Thoracic aorta (tissue), 2 donors: Measurements from ENCODE around the gene OR52J3. TPM values are rescaled to one million over a fixed set of nuclear protein-coding genes. Genes with fewer than 3 reads are reported as not detected.

Experiments used
- ATAC-seq: fragments of 150-250 bp; one replicate; pipeline ENCODE4 v1.8.0; 2017; ENCODE audit warnings: low read depth; ENCODE audit not compliant: insufficient number of reproducible peaks, low FRiP score
- DNase-seq: peaks from one replicate; pipeline ENCODE4 v3.0.0-alpha.2; 2020; ENCODE audit warnings: low spot score
- H3K27ac ChIP-seq, 2 donors: fragments of 200-600 bp; sonication (generic); 1 replicate in 1 of 2; 2 replicates in 1 of 2; pipeline ENCODE4 v1.5.1; 2016; ENCODE audit warnings: mild to moderate bottlenecking in 2 of 2, moderate library complexity in 2 of 2
- H3K27me3 ChIP-seq: fragments of 200-600 bp; sonication (generic); replicated peaks from 2 replicates; pipeline ENCODE4 v1.6.0; 2016; ENCODE audit warnings: mild to moderate bottlenecking; ENCODE audit not compliant: insufficient read depth
- H3K36me3 ChIP-seq: fragments of 200-600 bp; sonication (generic); one replicate; pipeline ENCODE4 v1.5.1; 2016
- H3K4me1 ChIP-seq, 2 donors: fragments of 200-600 bp; sonication (generic); 1 replicate in 1 of 2; 2 replicates in 1 of 2; pipeline versions ENCODE4 v1.5.1 to v1.6.0; 2016; ENCODE audit warnings: low read depth in 2 of 2, mild to moderate bottlenecking in 1 of 2; ENCODE audit not compliant: control insufficient read depth in 1 of 2
- H3K4me3 ChIP-seq: fragments of 200-600 bp; sonication (generic); 2 replicates; pipeline ENCODE4 v1.5.1; 2016; ENCODE audit warnings: mild to moderate bottlenecking
- H3K9me3 ChIP-seq: fragments of 200-600 bp; sonication (generic); 2 replicates; pipeline ENCODE4 v1.5.1; 2016
- total RNA-seq, 2 donors: library from RNA; depleted of rRNA; stranded (reverse); fragments of >200 nt; gene quantifications; one replicate each; pipeline versions ENCODE4 v1.1.0 to v1.2.3, GENCODE V29; 2016
- TF ChIP-seq, protein P1 (sequence below): fragments of 200-600 bp; sonication (generic); IDR thresholded peaks from one replicate; pipeline ENCODE4 v1.5.1; 2019; ENCODE audit warnings: antibody characterized with exemption

OR52J3 gene
- not detected for total RNA-seq

DNA sequence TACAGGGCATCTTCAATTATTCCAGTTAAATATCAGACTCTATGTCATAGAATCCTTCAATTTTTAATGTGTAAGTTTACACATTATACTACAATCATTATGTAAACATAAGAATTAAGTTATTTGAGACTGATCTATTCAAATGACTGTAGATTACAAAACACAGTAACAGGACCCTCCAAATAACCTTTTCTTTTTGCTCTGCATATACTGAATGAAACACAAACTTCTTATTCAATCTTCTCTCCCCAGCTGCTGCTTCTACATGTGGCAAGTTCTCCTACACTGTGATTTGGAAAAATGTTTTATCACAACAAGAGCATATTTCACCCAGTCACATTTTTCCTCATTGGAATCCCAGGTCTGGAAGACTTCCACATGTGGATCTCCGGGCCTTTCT lies at the start of gene OR52J3:
Gene OR52J3 (plus strand): TSS at position 301 of the 400 bp plus-strand sequence. CDS start 0 bp downstream, at position 301.
- no peak within 1 kb of the TSS for H3K27ac ChIP-seq
- no peaks in the 10 kb centered on the region for H3K27me3 ChIP-seq
- H3K9me3 ChIP-seq: no peaks in the 10 kb centered on the region
- no peaks in the 10 kb centered on the region for H3K36me3 ChIP-seq
- H3K4me3 ChIP-seq: no peak within 1 kb of the TSS
- no peak for ATAC-seq
- H3K4me1 ChIP-seq: no peaks in the 10 kb centered on the region
- DNase-seq: no peak
- TF ChIP-seq, protein P1, sequence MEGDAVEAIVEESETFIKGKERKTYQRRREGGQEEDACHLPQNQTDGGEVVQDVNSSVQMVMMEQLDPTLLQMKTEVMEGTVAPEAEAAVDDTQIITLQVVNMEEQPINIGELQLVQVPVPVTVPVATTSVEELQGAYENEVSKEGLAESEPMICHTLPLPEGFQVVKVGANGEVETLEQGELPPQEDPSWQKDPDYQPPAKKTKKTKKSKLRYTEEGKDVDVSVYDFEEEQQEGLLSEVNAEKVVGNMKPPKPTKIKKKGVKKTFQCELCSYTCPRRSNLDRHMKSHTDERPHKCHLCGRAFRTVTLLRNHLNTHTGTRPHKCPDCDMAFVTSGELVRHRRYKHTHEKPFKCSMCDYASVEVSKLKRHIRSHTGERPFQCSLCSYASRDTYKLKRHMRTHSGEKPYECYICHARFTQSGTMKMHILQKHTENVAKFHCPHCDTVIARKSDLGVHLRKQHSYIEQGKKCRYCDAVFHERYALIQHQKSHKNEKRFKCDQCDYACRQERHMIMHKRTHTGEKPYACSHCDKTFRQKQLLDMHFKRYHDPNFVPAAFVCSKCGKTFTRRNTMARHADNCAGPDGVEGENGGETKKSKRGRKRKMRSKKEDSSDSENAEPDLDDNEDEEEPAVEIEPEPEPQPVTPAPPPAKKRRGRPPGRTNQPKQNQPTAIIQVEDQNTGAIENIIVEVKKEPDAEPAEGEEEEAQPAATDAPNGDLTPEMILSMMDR: no peak

DNA sequence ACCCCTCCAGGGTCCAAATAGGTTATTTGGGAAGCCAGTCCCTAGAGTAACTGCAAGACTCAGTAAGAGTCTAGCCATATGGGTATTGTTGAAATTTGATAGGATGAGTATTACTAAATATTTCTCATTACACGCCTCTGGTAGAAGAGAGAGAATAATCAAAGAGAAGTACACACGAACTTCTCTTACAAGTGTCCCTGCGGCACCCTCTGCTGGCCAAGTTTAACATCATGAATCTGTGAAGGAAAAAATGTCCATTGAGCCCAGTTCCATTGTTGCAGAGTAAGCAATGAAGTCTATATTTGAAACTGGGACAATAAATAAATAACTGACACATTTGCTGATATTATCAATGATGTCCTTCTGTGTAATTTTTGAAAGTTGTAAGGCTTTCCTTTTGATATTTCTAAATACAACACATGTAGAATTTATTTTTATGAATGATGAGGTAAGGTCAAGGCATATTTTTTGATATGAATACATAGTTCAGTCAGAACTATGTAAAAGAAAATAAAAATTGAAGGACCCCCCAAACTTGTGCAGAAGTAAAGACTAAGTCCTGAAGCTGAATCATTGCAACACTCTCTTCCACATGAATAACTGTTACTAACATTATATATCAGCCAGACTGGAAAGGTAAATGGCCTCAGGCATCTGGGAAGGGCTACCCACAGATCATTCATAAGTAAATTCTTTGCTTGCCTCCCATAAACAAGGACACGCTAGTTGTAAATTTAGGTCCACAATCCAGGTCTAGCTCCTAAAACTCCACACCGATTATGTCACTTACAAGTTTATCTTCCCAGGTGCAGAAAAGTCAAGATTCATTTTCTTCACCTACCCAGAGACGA lies 41.7 kb upstream of the OR52J3 start:
- Histone ChIP-seq H3K27me3 (no peaks in the 10 kb centered on the region), H3K4me3 (no peak overlapping the region), H3K4me1 (no peaks in the 10 kb centered on the region), H3K27ac (no peak overlapping the region), H3K9me3 (no peaks in the 10 kb centered on the region), H3K36me3 (no peaks in the 10 kb centered on the region)
- TF ChIP-seq, protein P1: no peak
- ATAC-seq (no peak), DNase-seq (no peak)

DNA sequence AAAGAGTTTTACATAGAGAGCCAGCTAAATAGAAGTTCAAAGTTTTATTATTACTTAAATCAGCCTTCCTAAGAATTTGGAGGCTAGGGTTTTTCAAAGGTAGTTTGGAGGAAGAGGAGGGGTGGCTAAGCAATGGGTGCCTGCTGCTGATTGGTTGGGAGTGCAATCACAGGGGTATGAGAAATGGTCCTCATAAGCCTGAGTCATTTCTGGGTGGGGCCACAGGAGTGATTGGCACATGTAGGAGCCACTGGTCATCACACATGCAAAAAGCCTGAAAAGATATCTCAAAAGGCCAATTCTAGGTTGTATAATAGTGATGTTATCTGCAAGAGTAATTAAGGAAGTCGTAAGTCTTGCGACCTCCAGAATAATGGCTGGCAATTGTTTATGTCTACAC lies 38.8 kb upstream of the OR52J3 start:
- TF ChIP-seq, protein P1: no peak

DNA sequence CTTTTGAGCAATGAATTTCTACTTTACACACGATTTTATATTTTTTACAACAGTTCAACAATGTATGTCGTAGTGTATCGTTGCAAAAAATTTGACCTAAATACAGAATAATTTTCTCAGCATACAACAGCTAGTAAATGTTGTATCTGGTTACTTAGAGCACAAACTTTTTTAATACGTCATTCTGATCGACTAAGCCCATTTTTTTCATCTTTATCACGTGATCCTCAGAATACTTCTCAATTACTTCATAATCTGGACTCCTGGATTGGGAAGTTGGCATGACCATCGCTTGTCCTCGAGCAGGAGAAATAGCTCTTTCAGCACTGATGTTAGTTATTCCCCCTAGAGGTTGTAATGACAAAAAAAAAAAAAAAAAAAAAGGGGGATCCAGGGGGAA lies 35.1 kb upstream of the OR52J3 start:
- no peak for DNase-seq
- H3K9me3 ChIP-seq: no peaks in the 10 kb centered on the region
- no peaks in the 10 kb centered on the region for H3K4me1 ChIP-seq
- H3K27me3 ChIP-seq: no peaks in the 10 kb centered on the region
- H3K4me3 ChIP-seq: no peak overlapping the region
- ATAC-seq: no peak
- TF ChIP-seq, protein P1: no peak
- H3K36me3 ChIP-seq: no peaks in the 10 kb centered on the region
- no peak overlapping the region for H3K27ac ChIP-seq

More for the DNA sequence above, 38.8 kb upstream of the OR52J3 start:
- Histone ChIP-seq H3K4me3 (no peak overlapping the region), H3K36me3 (no peaks in the 10 kb centered on the region), H3K27ac (no peak overlapping the region), H3K9me3 (no peaks in the 10 kb centered on the region), H3K4me1 (no peaks in the 10 kb centered on the region), H3K27me3 (no peaks in the 10 kb centered on the region)
- DNase-seq (no peak), ATAC-seq (no peak)

DNA sequence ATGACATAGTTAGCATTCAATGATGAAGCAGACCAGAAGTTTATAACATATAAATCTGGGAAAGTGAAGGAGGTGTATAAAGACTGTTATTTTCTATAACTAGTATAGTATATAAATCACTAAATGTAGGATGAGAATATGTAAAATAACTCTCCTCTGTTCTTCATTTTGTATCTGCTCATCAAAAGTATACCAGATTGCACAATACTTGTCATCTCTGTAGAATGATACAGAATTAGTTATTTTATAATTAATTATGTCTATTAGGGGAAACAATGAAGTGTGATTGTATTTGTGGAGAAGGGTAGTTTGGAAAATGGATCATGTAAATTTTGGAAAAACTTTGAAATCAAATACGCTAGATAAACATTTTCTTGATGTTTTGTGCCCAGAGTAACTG lies 33.3 kb upstream of the OR52J3 start:
- TF ChIP-seq, protein P1: no peak
- H3K4me1 ChIP-seq: no peaks in the 10 kb centered on the region
- H3K27me3 ChIP-seq: no peaks in the 10 kb centered on the region
- no peak overlapping the region for H3K4me3 ChIP-seq
- H3K36me3 ChIP-seq: no peaks in the 10 kb centered on the region
- H3K9me3 ChIP-seq: no peaks in the 10 kb centered on the region
- no peak for DNase-seq
- no peak overlapping the region for H3K27ac ChIP-seq
- no peak for ATAC-seq
